Measurements from ENCODE around the gene CAB39.

DNA sequence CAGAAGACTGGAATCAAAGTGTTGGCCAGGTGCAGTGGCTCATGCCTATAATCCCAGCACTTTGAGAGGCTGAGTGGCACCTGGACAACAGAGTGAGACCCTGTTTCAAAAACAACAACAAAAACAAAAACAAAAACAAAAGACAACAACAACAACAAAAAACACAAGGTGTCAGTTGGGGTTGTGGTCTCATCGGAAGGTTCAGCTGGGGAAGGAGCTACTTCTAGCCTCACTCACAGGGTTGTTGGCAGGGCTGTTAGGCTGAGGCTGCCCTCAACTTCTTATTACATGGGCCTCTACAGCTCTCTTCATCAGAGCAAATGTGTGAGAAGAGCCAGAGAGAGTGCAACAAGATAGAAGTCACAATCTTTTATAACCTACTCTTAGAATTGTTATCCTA is 34.6 kb upstream of the CAB39 start:
- TF ChIP-seq, protein P1, sequence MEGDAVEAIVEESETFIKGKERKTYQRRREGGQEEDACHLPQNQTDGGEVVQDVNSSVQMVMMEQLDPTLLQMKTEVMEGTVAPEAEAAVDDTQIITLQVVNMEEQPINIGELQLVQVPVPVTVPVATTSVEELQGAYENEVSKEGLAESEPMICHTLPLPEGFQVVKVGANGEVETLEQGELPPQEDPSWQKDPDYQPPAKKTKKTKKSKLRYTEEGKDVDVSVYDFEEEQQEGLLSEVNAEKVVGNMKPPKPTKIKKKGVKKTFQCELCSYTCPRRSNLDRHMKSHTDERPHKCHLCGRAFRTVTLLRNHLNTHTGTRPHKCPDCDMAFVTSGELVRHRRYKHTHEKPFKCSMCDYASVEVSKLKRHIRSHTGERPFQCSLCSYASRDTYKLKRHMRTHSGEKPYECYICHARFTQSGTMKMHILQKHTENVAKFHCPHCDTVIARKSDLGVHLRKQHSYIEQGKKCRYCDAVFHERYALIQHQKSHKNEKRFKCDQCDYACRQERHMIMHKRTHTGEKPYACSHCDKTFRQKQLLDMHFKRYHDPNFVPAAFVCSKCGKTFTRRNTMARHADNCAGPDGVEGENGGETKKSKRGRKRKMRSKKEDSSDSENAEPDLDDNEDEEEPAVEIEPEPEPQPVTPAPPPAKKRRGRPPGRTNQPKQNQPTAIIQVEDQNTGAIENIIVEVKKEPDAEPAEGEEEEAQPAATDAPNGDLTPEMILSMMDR (IDR thresholded peaks at IDR 0.05), result no peak
- no peak for TF ChIP-seq POLR2A (IDR thresholded peaks at IDR 0.05)
